Stimulated activated CD8-positive, alpha-beta memory T cell treated with anti-CD3 and anti-CD28 coated beads, Interleukin-4, amount 100 ng/mL, for 24 hours (primary cell): Measurements from ENCODE around the gene ADGRB3.
"Not testable (repeated sequence)": the region's sequence is repeated elsewhere in the genome, so short reads cannot be mapped to it uniquely, and the experiment has no call there.

Source experiments
- DNase-seq: peaks from one replicate; pipeline ENCODE4 v3.0.0-alpha.2; 2020; ENCODE audit warnings: low read depth

Gene ADGRB3

DNA sequence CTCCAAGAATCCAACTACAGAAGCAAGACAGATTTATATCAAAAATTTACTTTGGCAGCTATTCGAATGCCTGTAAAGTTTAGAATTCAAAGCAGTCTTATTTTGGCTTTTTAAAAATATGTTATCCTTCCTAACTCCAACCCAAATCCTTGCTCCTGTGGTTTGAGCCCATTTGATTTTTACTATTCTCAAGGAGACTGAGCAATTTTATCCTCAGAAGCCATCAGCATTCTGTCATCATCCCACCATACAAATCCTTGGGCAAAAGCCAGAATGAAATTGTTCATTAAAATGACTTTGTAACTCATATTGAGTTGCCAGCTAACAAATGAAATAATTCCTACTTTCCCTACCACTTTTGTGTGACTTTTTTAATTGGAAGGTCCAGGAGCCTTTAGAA lies 392.8 kb downstream of the ADGRB3 start:
- DNase-seq: no peak

DNA sequence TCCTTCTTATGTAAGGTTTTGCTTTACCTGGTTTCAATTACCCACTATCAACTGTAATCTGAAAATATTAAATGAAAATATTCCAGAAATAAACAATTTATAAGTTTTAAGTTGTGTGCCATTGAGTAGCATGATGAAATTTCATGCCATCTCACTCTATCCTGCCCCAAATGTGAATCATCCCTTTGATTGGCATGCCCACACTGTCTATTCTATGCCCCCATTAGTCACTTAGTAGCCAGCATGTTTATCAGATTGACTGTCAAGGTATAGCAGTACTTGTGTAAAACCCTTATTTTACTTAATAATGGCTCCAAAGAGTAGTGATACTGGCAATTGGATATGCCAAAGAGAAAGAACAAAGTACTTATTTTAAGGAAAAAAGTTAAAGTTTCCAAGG lies 403.8 kb downstream of the ADGRB3 start:
- no peak for DNase-seq

DNA sequence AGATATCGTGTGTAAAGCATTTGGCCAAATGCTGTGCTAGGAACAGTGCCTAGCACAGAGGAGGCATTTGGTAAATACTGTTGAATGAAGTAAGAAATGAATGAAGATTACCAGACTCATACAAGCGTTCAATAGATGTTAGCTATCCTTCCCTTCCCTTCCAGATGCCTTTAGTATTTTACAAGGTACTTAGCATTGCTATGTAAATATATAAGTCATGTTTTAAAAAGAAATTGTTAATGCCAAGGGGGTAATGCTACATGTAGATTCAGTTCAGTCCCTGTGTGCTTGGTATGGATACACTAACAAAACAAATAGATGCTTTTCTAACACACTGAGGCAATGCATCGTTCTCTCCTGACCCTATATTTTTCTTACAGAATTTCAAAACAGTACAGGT lies 407.2 kb downstream of the ADGRB3 start:
- no peak for DNase-seq

DNA sequence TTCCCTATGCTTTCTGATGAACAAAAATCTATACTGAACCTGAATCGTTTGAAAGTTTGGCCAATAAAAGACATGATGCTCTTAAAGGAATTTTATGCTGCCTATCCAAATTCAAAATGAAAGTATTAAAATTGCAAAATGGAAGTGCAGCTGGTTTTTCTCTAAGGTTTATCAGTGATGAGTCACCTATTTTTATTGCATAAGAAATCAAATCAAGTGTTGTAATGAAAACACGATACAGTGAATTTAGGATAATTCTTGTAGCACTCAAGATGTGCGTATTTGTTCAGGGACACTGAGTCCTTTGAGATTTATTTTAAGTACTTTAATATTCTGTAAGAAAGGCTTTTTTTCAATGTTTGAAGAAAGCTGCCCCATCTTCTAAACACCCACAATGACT lies 409.5 kb downstream of the ADGRB3 start:
- DNase-seq: no peak

DNA sequence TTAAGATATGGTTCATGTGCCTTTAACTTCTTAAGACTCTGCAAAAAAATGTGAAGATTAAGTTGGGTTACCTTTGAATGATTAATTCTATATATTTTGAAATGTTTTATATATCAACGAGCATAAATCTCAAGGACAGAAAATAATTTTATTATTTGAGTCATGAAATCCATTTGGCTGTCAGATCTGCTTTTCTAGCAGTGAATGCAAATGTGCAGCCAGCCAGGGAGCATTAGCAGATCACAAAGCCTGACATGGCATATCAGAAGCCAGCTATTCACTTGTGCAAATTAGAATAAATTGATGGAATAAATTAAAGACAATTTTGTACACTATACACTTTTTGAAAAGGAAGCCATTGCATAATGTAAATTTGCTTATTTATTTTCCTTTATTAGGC lies 424.3 kb downstream of the ADGRB3 start:
- DNase-seq: no peak

DNA sequence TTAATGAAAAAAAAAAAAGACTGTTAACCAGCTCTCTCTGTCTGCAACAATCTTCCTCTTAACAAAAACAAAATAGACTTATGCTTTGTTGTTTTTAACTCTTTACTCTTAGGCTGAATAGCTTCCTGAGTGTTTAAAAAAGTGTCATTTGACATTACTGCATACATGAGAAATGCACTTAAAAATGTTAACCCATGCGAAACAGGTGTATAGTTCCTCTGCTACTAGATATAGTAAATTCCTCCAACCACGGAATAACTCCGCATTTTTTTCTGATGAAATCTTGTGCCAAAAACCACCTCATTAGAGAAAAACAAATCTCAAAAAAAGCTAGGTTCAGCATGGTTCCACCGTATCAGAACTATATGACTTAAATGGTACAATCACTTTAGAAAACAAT lies 426.0 kb downstream of the ADGRB3 start:
- DNase-seq: no peak

- DNase-seq: no peak
Measured at GRCh38 chr6:69063401-69063800, 428.3 kb downstream of the ADGRB3 start.

DNA sequence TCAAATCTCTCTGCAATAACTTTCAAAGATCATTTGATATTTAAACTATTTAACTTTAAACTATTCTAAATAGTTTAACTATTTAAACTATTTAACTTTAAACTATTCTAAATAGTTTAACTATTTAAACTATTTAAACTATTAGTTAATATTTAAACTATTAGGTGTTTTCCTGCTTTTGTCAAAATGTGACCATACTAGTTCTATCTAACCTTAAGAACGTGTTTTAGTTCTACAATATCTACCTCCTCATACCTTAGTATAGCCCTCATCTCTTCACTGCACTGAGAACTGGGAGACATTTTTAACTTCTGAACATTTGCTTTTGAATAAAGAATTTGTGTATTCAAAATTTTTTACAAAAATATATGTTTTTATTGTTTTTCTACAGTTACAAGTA lies 429.1 kb downstream of the ADGRB3 start:
- no peak for DNase-seq

DNA sequence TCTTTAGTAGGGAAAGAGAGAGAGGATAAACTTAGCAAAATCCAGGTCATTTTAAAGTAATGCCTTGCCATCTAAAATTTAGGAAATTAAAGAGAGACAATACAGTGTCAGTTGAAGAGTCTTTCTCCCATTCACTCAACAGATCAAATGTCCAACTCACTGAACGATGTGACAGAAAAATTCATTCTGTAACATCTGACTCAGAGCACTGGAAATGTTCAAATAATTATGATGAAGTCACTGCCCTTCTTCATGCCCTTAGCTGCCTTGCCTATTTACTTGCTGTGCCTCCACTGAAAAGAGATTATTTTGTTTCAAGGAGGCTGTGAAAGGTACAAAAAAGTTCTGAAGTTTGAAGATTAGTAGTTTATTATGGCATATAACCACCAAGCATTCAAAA lies 434.8 kb downstream of the ADGRB3 start:
- DNase-seq: no peak

- no peak for DNase-seq
Measured at GRCh38 chr6:69072796-69073195, 437.7 kb downstream of the ADGRB3 start.

- DNase-seq: no peak
Measured at GRCh38 chr6:69084746-69085335, 449.8 kb downstream of the ADGRB3 start.

- no peak for DNase-seq
Measured at GRCh38 chr6:69086689-69087088, 451.6 kb downstream of the ADGRB3 start.

GRCh38 chr6:69089539-69089938 lies 454.5 kb downstream of the ADGRB3 start:
- DNase-seq: no peak

DNA sequence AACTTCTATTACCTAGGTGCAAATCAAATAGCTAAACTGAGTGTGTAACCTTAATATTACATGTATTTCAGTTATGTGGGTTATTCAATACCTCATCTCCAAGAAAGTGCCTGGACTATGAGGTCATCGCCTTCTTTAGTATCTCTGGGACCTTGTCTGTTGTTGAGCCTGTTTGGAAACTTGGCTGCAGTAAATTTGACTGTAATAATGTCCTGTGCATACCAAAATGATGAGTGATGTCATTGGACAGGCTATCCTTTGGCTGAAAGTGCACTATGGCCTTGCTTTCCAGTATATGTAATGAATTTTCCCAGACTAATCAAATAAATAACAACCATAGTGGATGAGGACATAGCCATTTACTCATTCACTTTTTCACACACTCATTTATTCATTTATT lies 455.1 kb downstream of the ADGRB3 start:
- no peak for DNase-seq

DNA sequence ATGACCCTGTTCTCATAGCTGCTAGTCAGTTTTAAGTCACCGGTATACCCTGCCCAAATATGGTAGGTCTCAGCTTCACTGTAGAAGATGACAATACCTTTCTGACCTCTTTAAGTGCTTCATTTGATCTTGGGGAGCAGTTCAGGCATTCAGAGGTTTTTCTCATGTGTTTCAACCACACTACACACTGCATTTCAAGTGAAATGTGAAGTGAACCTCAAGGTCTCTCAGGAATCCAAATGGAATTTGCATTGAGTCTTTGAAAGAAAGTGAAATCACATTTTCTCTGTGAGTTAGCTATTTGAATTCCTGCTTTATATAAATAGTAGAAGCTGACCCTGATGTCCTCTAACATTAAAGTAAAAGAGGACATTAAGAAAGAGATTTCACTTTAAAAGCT lies 461.6 kb downstream of the ADGRB3 start:
- DNase-seq: no peak

DNA sequence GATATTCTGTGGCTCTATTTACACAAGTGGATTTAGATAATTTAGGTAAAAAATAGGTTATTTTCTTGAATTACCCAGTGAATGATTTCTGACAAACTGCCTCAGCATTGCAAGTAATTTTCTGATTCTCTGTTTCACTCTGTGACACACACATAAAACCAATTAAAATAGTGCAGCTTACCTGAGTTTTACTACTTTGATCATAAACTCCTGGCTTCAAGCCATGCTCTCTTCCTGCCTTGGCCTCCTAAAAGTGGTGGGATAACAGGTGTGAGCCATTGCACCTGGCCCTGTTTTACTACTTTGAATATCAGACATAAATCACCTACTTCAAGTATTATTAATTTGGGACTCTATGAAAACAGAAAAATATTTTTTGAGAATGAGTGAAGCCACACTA lies 462.9 kb downstream of the ADGRB3 start:
- no peak for DNase-seq

GRCh38 chr6:69098910-69099309 lies 463.8 kb downstream of the ADGRB3 start:
- no peak for DNase-seq

GRCh38 chr6:69100772-69101171 lies 465.7 kb downstream of the ADGRB3 start:
- no peak for DNase-seq

DNA sequence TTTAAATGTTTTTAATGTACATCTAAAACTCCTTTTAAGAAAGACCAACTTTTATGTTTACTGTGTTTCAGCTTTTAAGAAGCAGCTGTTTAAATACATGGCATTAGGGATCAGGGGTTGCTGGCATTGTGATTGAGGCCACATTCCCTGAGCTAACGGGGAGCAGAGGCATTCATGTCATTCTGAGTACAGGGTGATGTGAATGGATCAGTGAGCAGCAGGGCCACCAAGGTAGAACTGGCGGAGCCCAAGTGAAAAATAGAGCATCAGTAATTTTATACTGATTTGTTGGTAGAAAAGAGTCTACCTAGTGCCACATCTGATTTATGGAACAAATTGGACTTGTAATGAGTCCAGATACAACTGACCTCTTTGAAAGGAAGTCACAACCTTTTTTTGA lies 467.3 kb downstream of the ADGRB3 start:
- no peak for DNase-seq

GRCh38 chr6:69105288-69105687 lies 470.2 kb downstream of the ADGRB3 start:
- DNase-seq: no peak

DNA sequence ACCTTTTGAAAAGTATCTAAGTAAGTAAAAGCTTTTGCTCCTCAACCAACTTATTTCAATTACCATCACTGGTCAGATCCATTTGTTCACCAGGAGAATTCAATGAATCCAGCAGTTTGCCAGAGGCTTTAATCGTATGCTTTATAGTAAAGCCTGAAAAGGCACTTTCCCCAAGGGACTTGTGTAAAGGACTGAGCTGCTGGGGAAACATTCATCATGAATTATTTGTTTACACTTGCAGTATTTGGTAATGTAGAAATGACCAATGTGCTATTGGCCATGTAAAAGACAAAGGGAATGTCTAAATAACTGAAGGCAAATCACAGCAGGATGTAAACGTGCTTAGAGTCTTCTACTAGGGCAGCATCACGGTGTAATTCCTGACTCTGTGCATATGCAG lies 471.4 kb downstream of the ADGRB3 start:
- DNase-seq: no peak

GRCh38 chr6:69111301-69111700 lies 476.2 kb downstream of the ADGRB3 start:
- DNase-seq: no peak

DNA sequence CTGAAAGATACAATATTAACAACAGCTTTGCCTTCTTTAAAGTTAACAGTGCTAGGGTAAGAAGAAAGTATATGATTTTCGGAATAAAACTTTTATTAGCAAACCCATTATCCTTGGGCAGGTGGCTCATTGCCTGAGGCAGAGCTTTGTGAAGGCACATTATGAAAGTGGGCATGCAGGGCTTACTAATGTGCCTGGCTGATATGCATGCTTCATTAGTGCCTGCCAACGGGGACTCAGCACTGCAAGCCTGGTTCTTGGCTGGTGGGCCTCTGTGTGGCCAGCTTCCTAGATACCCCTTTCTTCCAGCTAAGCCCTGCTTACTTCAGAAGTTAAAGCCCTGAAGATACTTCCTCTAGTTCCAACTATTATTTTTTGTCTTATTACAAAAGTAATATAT lies 481.6 kb downstream of the ADGRB3 start:
- no peak for DNase-seq

- not testable (repeated sequence) for DNase-seq
Measured at GRCh38 chr6:69121461-69122406, 486.7 kb downstream of the ADGRB3 start.
